ENCODE measurements around the gene MBNL3.

The MBNL3 gene

GRCh38 chrX:132423323-132423722, 65.5 kb downstream of the MBNL3 start:
- DNase-seq (ENCODE audit: low read depth in 2 of 2): no peak

GRCh38 chrX:132415012-132415411, 73.8 kb downstream of the MBNL3 start:
- no peak for DNase-seq (ENCODE audit: low read depth in 2 of 2)

GRCh38 chrX:132414404-132414803, 74.4 kb downstream of the MBNL3 start:
- no peak for DNase-seq (ENCODE audit: low read depth in 2 of 2)

- DNase-seq (ENCODE audit: low read depth in 2 of 2): no peak
Observed at GRCh38 chrX:132413459-132413858, 75.4 kb downstream of the MBNL3 start.

GRCh38 chrX:132412208-132412607, 76.6 kb downstream of the MBNL3 start:
- no peak for DNase-seq (ENCODE audit: low read depth in 2 of 2)

- DNase-seq (ENCODE audit: low read depth in 2 of 2): no peak
Observed at GRCh38 chrX:132411310-132411977, 77.4 kb downstream of the MBNL3 start.

- no peak for DNase-seq (ENCODE audit: low read depth in 2 of 2)
Observed at GRCh38 chrX:132409780-132410556, 78.9 kb downstream of the MBNL3 start.

GRCh38 chrX:132407691-132408090, 81.1 kb downstream of the MBNL3 start:
- no peak for DNase-seq (ENCODE audit: low read depth in 2 of 2)

GRCh38 chrX:132406106-132406505, 82.7 kb downstream of the MBNL3 start:
- no peak for DNase-seq (ENCODE audit: low read depth in 2 of 2)

- DNase-seq (ENCODE audit: low read depth in 2 of 2): no peak
Observed at GRCh38 chrX:132404266-132404665, 84.6 kb downstream of the MBNL3 start.

GRCh38 chrX:132401935-132402334, 86.9 kb downstream of the MBNL3 start:
- DNase-seq (ENCODE audit: low read depth in 2 of 2): no peak

- no peak for DNase-seq (ENCODE audit: low read depth in 2 of 2)
Observed at GRCh38 chrX:132400706-132401105, 88.1 kb downstream of the MBNL3 start.

GRCh38 chrX:132395645-132396044, 93.2 kb downstream of the MBNL3 start:
- no peak for DNase-seq (ENCODE audit: low read depth in 2 of 2)

GRCh38 chrX:132395026-132395425, 93.8 kb downstream of the MBNL3 start:
- DNase-seq (ENCODE audit: low read depth in 2 of 2): no peak

- DNase-seq (ENCODE audit: low read depth in 2 of 2): no peak
Observed at GRCh38 chrX:132394591-132394990, 94.2 kb downstream of the MBNL3 start.

GRCh38 chrX:132393992-132394391, 94.8 kb downstream of the MBNL3 start:
- DNase-seq (ENCODE audit: low read depth in 2 of 2): no peak

GRCh38 chrX:132393485-132393884, 95.4 kb downstream of the MBNL3 start:
- DNase-seq (ENCODE audit: low read depth in 2 of 2): no peak

- no peak for DNase-seq (ENCODE audit: low read depth in 2 of 2)
Observed at GRCh38 chrX:132393085-132393484, 95.8 kb downstream of the MBNL3 start.

- DNase-seq (ENCODE audit: low read depth in 2 of 2): no peak
Observed at GRCh38 chrX:132390792-132391191, 98.0 kb downstream of the MBNL3 start.

- DNase-seq (ENCODE audit: low read depth in 2 of 2): no peak
Observed at GRCh38 chrX:132389480-132389879, 99.4 kb downstream of the MBNL3 start.

- DNase-seq (ENCODE audit: low read depth in 2 of 2): no peak
Observed at GRCh38 chrX:132388371-132388770, 100.5 kb downstream of the MBNL3 start.

GRCh38 chrX:132384301-132384700, 104.5 kb downstream of the MBNL3 start:
- DNase-seq (ENCODE audit: low read depth in 2 of 2): no peak

- no peak for DNase-seq (ENCODE audit: low read depth in 2 of 2)
Observed at GRCh38 chrX:132382068-132382467, 106.8 kb downstream of the MBNL3 start.
